ENCODE measurements around the gene CADPS.

DNA sequence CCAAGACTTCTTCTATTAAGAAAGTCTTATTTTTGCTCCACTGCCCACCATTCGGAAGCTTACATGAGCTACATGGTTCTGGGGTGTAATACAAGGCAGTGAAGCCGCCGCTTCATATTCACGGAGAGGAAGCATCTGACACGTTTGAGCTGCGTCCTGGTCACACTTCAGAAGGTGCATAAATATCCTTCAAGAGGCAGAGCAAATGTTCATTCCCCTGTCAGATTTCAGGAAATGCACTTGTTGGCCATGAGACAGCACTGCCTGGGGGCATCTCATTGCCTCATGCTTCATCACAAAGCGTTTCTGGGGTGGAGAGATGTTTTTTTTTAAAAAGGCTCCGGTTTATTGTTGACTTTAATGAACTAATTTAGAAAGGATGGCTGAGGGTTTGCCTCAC, 119.9 kb downstream of the CADPS start:
- no peak for TF ChIP-seq TAF1 (IDR thresholded peaks at IDR 0.05; ENCODE audit: borderline replicate concordance, insufficient read depth, low read length)
- TF ChIP-seq POLR2AphosphoS5 (IDR thresholded peaks at IDR 0.05; ENCODE audit: low read depth, low read length): no peak
- no peak; the same call in 1 of the 2 replicates for TF ChIP-seq SIN3A (IDR thresholded peaks at IDR 0.05; ENCODE audit: borderline replicate concordance, insufficient read depth, low read length)

Data from PFSK-1 (cell line).